GM12878 (cell line): Measurements from ENCODE around the gene COTL1. TPM values are rescaled to one million over a fixed set of nuclear protein-coding genes. Genes with fewer than 3 reads are reported as not detected.
"Not testable (repeated sequence)": the region's sequence is repeated elsewhere in the genome, so short reads cannot be mapped to it uniquely, and the experiment has no call there.

Experiments
- ATAC-seq: fragments of 200-7000 bp; cut with Tn5 transposase; 3 replicates; pipeline ENCODE4 v1.9.1; 2020; ENCODE audit warnings: mild to moderate bottlenecking, moderate library complexity
- BruUV-seq: library from RNA; stranded (reverse); fragments of 400-500 nt; replicated peaks from 2 replicates; lab custom pipeline; 2021; lab: Mats Ljungman, UMichigan
- CTCF ChIA-PET: fragments of 300-600 bp; sonication (Branson Sonifier 250); formaldehyde crosslinking; extraction: SDS; loops from one replicate; lab custom pipeline; 2021; ENCODE audit warnings: inconsistent platforms; lab: Yijun Ruan, JAX
- POLR2A ChIA-PET: fragments of 350-600 bp; formaldehyde crosslinking; extraction: SDS; loops from one replicate; lab custom pipeline; 2021; ENCODE audit warnings: inconsistent platforms; lab: Charles Lee
- RAD21 ChIA-PET: fragments of 300-600 bp; sonication (Branson Sonifier 250); formaldehyde crosslinking; loops from one replicate; lab custom pipeline; 2023; ENCODE audit warnings: antibody characterized with exemption; ENCODE audit not compliant: unreplicated experiment; lab: Charles Lee
- SMC1A ChIA-PET: fragments of 300-600 bp; sonication (Branson Sonifier 250); formaldehyde crosslinking; loops from one replicate; lab custom pipeline; 2023; ENCODE audit not compliant: unreplicated experiment, uncharacterized antibody; lab: Charles Lee
- DNase-seq: peaks from one replicate; pipeline ENCODE4 v3.0.0-alpha.2; 2011; ENCODE audit warnings: low read depth, low spot score
- FAIRE-seq: peaks from 3 replicates; lab custom pipeline; 2011; peaks lifted over from hg19 to GRCh38; lab: Jason Lieb, UNC
- H2AFZ ChIP-seq: 2 replicates; pipeline ENCODE4 v1.6.0; 2011; ENCODE audit warnings: low read depth, low read length, control low read depth; ENCODE audit not compliant: control insufficient read depth
- H3K27ac ChIP-seq: 2 replicates; pipeline ENCODE4 v1.5.1; 2011; ENCODE audit warnings: control low read depth; ENCODE audit not compliant: control insufficient read depth, insufficient read depth
- H3K27me3 ChIP-seq, 2 experiments: replicated peaks in 1 of 2; 2 replicates each; pipeline versions ENCODE4 v1.6.0 to v1.6.1; 2011; ENCODE audit warnings: low read length in 1 of 2; ENCODE audit not compliant: control insufficient read depth in 2 of 2, insufficient read depth in 2 of 2
- H3K36me3 ChIP-seq, 2 experiments: 2 replicates each; pipeline ENCODE4 v1.5.1; 2011; ENCODE audit warnings: low read length in 1 of 2; ENCODE audit not compliant: control insufficient read depth in 2 of 2, insufficient read depth in 2 of 2
- H3K4me1 ChIP-seq: 2 replicates; pipeline ENCODE4 v1.6.1; 2011; ENCODE audit warnings: mild to moderate bottlenecking, low read length, moderate library complexity, mixed read lengths; ENCODE audit not compliant: control insufficient read depth, insufficient read depth
- H3K4me2 ChIP-seq: 2 replicates; pipeline ENCODE4 v1.6.0; 2011; ENCODE audit warnings: control low read depth; ENCODE audit not compliant: control insufficient read depth, insufficient read depth
- H3K4me3 ChIP-seq: fragments of 200-600 bp; sonication (generic); 2 replicates; pipeline ENCODE4 v1.5.1; 2016
- H3K79me2 ChIP-seq: 2 replicates; pipeline ENCODE4 v1.6.0; 2011; ENCODE audit warnings: low read length; ENCODE audit not compliant: control insufficient read depth, insufficient read depth
- H3K9ac ChIP-seq: 2 replicates; pipeline ENCODE4 v1.8.0; 2011; ENCODE audit warnings: low read length, control low read depth, mixed read lengths; ENCODE audit not compliant: control insufficient read depth, insufficient read depth
- H3K9me3 ChIP-seq: replicated peaks from 3 replicates; pipeline ENCODE4 v1.5.1; 2011; ENCODE audit warnings: mild to moderate bottlenecking, low read length; ENCODE audit not compliant: control insufficient read depth, insufficient read depth
- H4K20me1 ChIP-seq: 2 replicates; pipeline ENCODE4 v1.6.0; 2011; ENCODE audit not compliant: control insufficient read depth, insufficient read depth
- BMI1 ChIP-seq: fragments of 450-650 bp; IDR thresholded peaks from 2 replicates; pipeline ENCODE4 v1.6.1; 2016; ENCODE audit warnings: mild to moderate bottlenecking, moderate library complexity, borderline replicate concordance
- BRCA1 ChIP-seq: IDR thresholded peaks from 2 replicates; pipeline ENCODE4 v1.6.1; 2011; ENCODE audit warnings: low read depth, low read length, improper control_type of control experiment
- EED ChIP-seq: sonication (generic); IDR thresholded peaks from 2 replicates; pipeline ENCODE4 v1.6.1; 2016; ENCODE audit warnings: antibody characterized with exemption, low read depth
- EGR1 ChIP-seq, 2 experiments: IDR thresholded peaks; 1 replicate in 1 of 2; 2 replicates in 1 of 2; pipeline ENCODE4 v1.6.1; 2011 to 2012; ENCODE audit warnings: low read depth in 2 of 2, low read length in 2 of 2, borderline replicate concordance in 1 of 2, mild to moderate bottlenecking in 1 of 2, moderate library complexity in 1 of 2
- FOXM1 ChIP-seq: IDR thresholded peaks from 2 replicates; pipeline ENCODE4 v1.6.1; 2012; ENCODE audit warnings: low read depth, mild to moderate bottlenecking, inconsistent platforms, low read length, moderate library complexity
- IRF4 ChIP-seq: IDR thresholded peaks from 2 replicates; pipeline ENCODE4 v1.6.1; 2011; ENCODE audit warnings: low read depth, low read length
- MEF2A ChIP-seq: IDR thresholded peaks from 2 replicates; pipeline ENCODE4 v1.6.1; 2011; ENCODE audit warnings: low read depth, mild to moderate bottlenecking, low read length, moderate library complexity; ENCODE audit not compliant: insufficient read depth
- NFYA ChIP-seq: IDR thresholded peaks from 2 replicates; pipeline ENCODE4 v1.6.1; 2011; ENCODE audit warnings: low read depth, mild to moderate bottlenecking, low read length, improper control_type of control experiment, borderline replicate concordance
- PAX5 ChIP-seq: IDR thresholded peaks from 2 replicates; pipeline ENCODE4 v1.6.1; 2011; ENCODE audit warnings: low read depth, low read length, borderline replicate concordance
- PAX8 ChIP-seq: fragments of 450-650 bp; IDR thresholded peaks from 2 replicates; pipeline ENCODE4 v1.6.1; 2017; ENCODE audit warnings: mild to moderate bottlenecking, moderate library complexity
- RUNX3 ChIP-seq: IDR thresholded peaks from 2 replicates; pipeline ENCODE4 v1.6.1; 2012; ENCODE audit warnings: low read length, inconsistent platforms
- STAT3 ChIP-seq: IDR thresholded peaks from 2 replicates; pipeline ENCODE4 v1.6.1; 2011; ENCODE audit warnings: low read depth, low read length, improper control_type of control experiment
- TAF1 ChIP-seq: IDR thresholded peaks from 2 replicates; pipeline ENCODE4 v1.6.1; 2011; ENCODE audit warnings: mild to moderate bottlenecking, low read depth, low read length, borderline replicate concordance
- USF1 ChIP-seq: IDR thresholded peaks from 2 replicates; pipeline ENCODE4 v1.6.1; 2011; ENCODE audit warnings: borderline replicate concordance, low read depth, mild to moderate bottlenecking, moderate library complexity, mixed read lengths, low read length; ENCODE audit not compliant: insufficient read depth; ENCODE audit errors: extremely low read length
- WGBS: methylation state at CpG from one replicate; pipeline ENCODE4 v1.1.6; 2016; ENCODE audit warnings: low lambda C conversion rate; ENCODE audit not compliant: insufficient replicate concordance, insufficient coverage; ENCODE audit errors: missing lambda C conversion rate; 5-methylcytosine and 5-hydroxymethylcytosine counted together
- in situ Hi-C: fragments of 300-500 bp; cut with MboI; formaldehyde crosslinking; loops from 9 replicates; pipeline ENCODE4 v1.14.3; 2018; ENCODE audit warnings: mixed read lengths
- intact Hi-C: fragments of 100-400 bp; cut with micrococcal nuclease; formaldehyde crosslinking; loops from one replicate; pipeline ENCODE4 v1.14.2; 2022; ENCODE audit not compliant: unreplicated experiment
- polyA plus RNA-seq, 11 experiments: library from polyadenylated mRNA; depleted of rRNA in 4 of 11; unstranded in 6 of 11; stranded (reverse) in 5 of 11; fragments of >200 nt; fragmentation: Nextera tagmentation in 4 of 11; fragmentation: Illumina TruSeq in 1 of 11; extraction: Ambion mirVana in 4 of 11; extraction: Trizol in 1 of 11; gene quantifications; 1 replicate in 1 of 11; 2 replicates in 10 of 11; pipeline versions ENCODE4 v1.2.1 to v1.2.3, GENCODE V29; 2011 to 2016; ENCODE audit warnings: inconsistent platforms in 2 of 11, missing spikeins in 2 of 11, low read depth in 1 of 11
- total RNA-seq, 4 experiments: library from RNA; depleted of rRNA in 3 of 4; stranded (reverse); fragments of >200 nt in 3 of 4; fragmentation: Illumina TruSeq in 1 of 4; extraction: Trizol in 1 of 4; gene quantifications; 2 replicates each; pipeline versions ENCODE4 v1.2.1 to v1.2.3, GENCODE V29; 2013 to 2021

Gene COTL1
- total and polyA plus RNA-seq, 10 of the 15 experiments (the other 5 are each of a cell fraction or from before 2014, with no cell fraction given): 140 to 894 (median 330) TPM

- 0 out of 2 replicates have a peak, but pooled peaks have one; percentile 24 for TF ChIP-seq FOXM1
- TF ChIP-seq MEF2A: no peak
- TF ChIP-seq USF1: no peak
- TF ChIP-seq PAX8: no peak
- TF ChIP-seq EED: peak; percentile 66; the same call in 1 of the 2 replicates
- TF ChIP-seq BRCA1: no peak
- no peak for TF ChIP-seq NFYA
- no peak for TF ChIP-seq BMI1
- no peak for TF ChIP-seq EGR1 (IDR thresholded peaks at IDR 0.05; ENCODE audit: borderline replicate concordance in 1 of 2, low read depth in 2 of 2, low read length in 2 of 2)
- no peak for TF ChIP-seq STAT3
Observed at GRCh38 chr16:84519855-84520254, 98.0 kb downstream of the COTL1 start (continued).

- Histone ChIP-seq H3K4me1 (peaks cover 34% of the 10 kb centered on the region), H2AFZ (no peak overlapping the region), H3K27me3 (no peaks in the 10 kb centered on the region), H3K4me3 (no peak overlapping the region), H3K9ac (no peak overlapping the region), H3K4me2 (no peak overlapping the region), H4K20me1 (no peaks in the 10 kb centered on the region), H3K79me2 (no peaks in the 10 kb centered on the region), H3K9me3 (no peaks in the 10 kb centered on the region), H3K27ac (no peak overlapping the region), H3K36me3 (no peaks in the 10 kb centered on the region)
- no TSS peak for BruUV-seq
- DNase-seq: no peak
- WGBS: 88% methylated on average over 17 of the region's 17 CpGs
- ChIA-PET SMC1A (interaction anchor here (0.7 to 13.2 kb wide), 8 partner anchors 10 to 102 kb away, joined by 3 to 183 read pairs (median 6); no protein-coding TSS in a partner anchor), CTCF (interaction anchor here (1.5 to 3.4 kb wide), 10 partner anchors 8 to 219 kb away, joined by 3 to 18 read pairs (median 6); no protein-coding TSS in a partner anchor), POLR2A (interaction anchor here (0.6 to 1.9 kb wide), 4 partner anchors 9 to 98 kb away, joined by 3 to 7 read pairs (median 4); no protein-coding TSS in a partner anchor), RAD21 (interaction anchor here (0.6 to 2.1 kb wide), 11 partner anchors 8 to 126 kb away, joined by 3 to 6 read pairs (median 3); no protein-coding TSS in a partner anchor)
- TF ChIP-seq USF1 (no peak), RUNX3 (no peak), PAX5 (no peak), IRF4 (no peak), TAF1 (no peak)
- in situ Hi-C loops (loop anchor here (25.0 kb wide), 1 partner anchor 443 kb away; no protein-coding TSS in a partner anchor), intact Hi-C loops (no loop called here)
- ATAC-seq: no peak
- FAIRE-seq: no peak
Observed at GRCh38 chr16:84518804-84519341, 99.0 kb downstream of the COTL1 start.

GRCh38 chr16:84518220-84518619 is 99.7 kb downstream of the COTL1 start:
- ATAC-seq: not testable (repeated sequence)

More at GRCh38 chr16:84518220-84518619, 99.7 kb downstream of the COTL1 start:
- H3K9me3 ChIP-seq, POLR2A ChIA-PET, H3K27me3 ChIP-seq, intact Hi-C loops, H3K9ac ChIP-seq, H4K20me1 ChIP-seq, BruUV-seq, H3K36me3 ChIP-seq, H3K79me2 ChIP-seq, DNase-seq, H3K4me3 ChIP-seq, FAIRE-seq, H3K4me2 ChIP-seq, H3K27ac ChIP-seq, H2AFZ ChIP-seq: not testable (repeated sequence)
- ChIA-PET SMC1A (interaction anchor here (0.7 to 13.2 kb wide), 7 partner anchors 9 to 104 kb away, joined by 3 to 183 read pairs (median 9); partner anchors contain the start of gene COTL1), CTCF (interaction anchor here (0.6 to 3.4 kb wide), 2 partner anchors 11 to 104 kb away, joined by 3 to 18 read pairs; no protein-coding TSS in a partner anchor), RAD21 (interaction anchor here (0.6 kb wide), 1 partner anchor 126 kb away, joined by 3 read pairs; no protein-coding TSS in a partner anchor)
- WGBS: 89% methylated on average over 3 of the region's 3 CpGs
- in situ Hi-C loops: loop anchor here (25.0 kb wide), 1 partner anchor 444 kb away; no protein-coding TSS in a partner anchor
- H3K4me1 ChIP-seq: peaks cover 40% of the 10 kb centered on the region
